Breast epithelium (tissue), 3 donors: Measurements from ENCODE around the gene C1orf56.

ENCODE experiments used
- POLR2A ChIP-seq: fragments of 450-650 bp; IDR thresholded peaks from one replicate; pipeline ENCODE4 v1.6.1; 2016; ENCODE audit warnings: antibody characterized with exemption, mild to moderate bottlenecking, moderate library complexity
- TF ChIP-seq, protein P1 (sequence below), 3 donors: fragments of 450-650 bp; IDR thresholded peaks; one replicate each; pipeline ENCODE4 v1.5.1; 2016 to 2017; ENCODE audit warnings: antibody characterized with exemption in 3 of 3, mild to moderate bottlenecking in 3 of 3, moderate library complexity in 3 of 3

GRCh38 chr1:151009674-151010345 lies 37.7 kb upstream of the C1orf56 start:
- TF ChIP-seq, protein P1, sequence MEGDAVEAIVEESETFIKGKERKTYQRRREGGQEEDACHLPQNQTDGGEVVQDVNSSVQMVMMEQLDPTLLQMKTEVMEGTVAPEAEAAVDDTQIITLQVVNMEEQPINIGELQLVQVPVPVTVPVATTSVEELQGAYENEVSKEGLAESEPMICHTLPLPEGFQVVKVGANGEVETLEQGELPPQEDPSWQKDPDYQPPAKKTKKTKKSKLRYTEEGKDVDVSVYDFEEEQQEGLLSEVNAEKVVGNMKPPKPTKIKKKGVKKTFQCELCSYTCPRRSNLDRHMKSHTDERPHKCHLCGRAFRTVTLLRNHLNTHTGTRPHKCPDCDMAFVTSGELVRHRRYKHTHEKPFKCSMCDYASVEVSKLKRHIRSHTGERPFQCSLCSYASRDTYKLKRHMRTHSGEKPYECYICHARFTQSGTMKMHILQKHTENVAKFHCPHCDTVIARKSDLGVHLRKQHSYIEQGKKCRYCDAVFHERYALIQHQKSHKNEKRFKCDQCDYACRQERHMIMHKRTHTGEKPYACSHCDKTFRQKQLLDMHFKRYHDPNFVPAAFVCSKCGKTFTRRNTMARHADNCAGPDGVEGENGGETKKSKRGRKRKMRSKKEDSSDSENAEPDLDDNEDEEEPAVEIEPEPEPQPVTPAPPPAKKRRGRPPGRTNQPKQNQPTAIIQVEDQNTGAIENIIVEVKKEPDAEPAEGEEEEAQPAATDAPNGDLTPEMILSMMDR (IDR thresholded peaks at IDR 0.05), result no peak
- no peak for TF ChIP-seq POLR2A
